Loucy (cell line): ENCODE results near the gene SIRT1.

ENCODE experiments used
- H2AFZ ChIP-seq: fragments of 200-600 bp; sonication (generic); 2 replicates; pipeline ENCODE4 v1.6.0; 2016; ENCODE audit warnings: antibody characterized with exemption, mild to moderate bottlenecking, low read length, moderate library complexity
- H3F3A ChIP-seq: fragments of 200-600 bp; 2 replicates; pipeline ENCODE4 v1.6.0; 2016; ENCODE audit warnings: antibody characterized with exemption, low read depth, mild to moderate bottlenecking
- H3K27me3 ChIP-seq: fragments of 200-600 bp; sonication (generic); 2 replicates; pipeline ENCODE4 v1.6.1; 2014; ENCODE audit warnings: low read length, mild to moderate bottlenecking; ENCODE audit not compliant: insufficient read depth, poor library complexity, severe bottlenecking
- H3K36me3 ChIP-seq: fragments of 200-600 bp; sonication (generic); 2 replicates; pipeline ENCODE4 v1.6.1; 2016; ENCODE audit warnings: low read length; ENCODE audit not compliant: insufficient read depth
- H3K4me1 ChIP-seq: fragments of 200-600 bp; sonication (generic); 2 replicates; pipeline ENCODE4 v1.5.1; 2014; ENCODE audit warnings: low read length, mild to moderate bottlenecking; ENCODE audit not compliant: insufficient read depth, poor library complexity, severe bottlenecking
- H3K4me2 ChIP-seq: fragments of 200-600 bp; sonication (generic); 2 replicates; pipeline ENCODE4 v1.6.0; 2014; ENCODE audit warnings: antibody characterized with exemption, low read length, low read depth, mild to moderate bottlenecking; ENCODE audit not compliant: poor library complexity, severe bottlenecking
- H3K4me3 ChIP-seq: fragments of 200-600 bp; sonication (generic); 2 replicates; pipeline ENCODE4 v1.5.1; 2014; ENCODE audit warnings: low read length, mild to moderate bottlenecking, mixed read lengths; ENCODE audit not compliant: poor library complexity, severe bottlenecking
- H3K79me2 ChIP-seq: fragments of 200-600 bp; sonication (generic); 2 replicates; pipeline ENCODE4 v1.6.1; 2014; ENCODE audit warnings: low read length; ENCODE audit not compliant: insufficient read depth
- H3K9ac ChIP-seq: fragments of 200-600 bp; sonication (generic); 2 replicates; pipeline ENCODE4 v1.6.0; 2014; ENCODE audit warnings: mild to moderate bottlenecking, low read depth, low read length, moderate library complexity; ENCODE audit not compliant: poor library complexity, severe bottlenecking
- H3K9me2 ChIP-seq: fragments of 200-600 bp; sonication (generic); replicated peaks from 2 replicates; pipeline ENCODE4 v1.6.1; 2016; ENCODE audit warnings: low read depth, low read length, mixed read lengths
- H3K9me3 ChIP-seq: fragments of 200-600 bp; sonication (generic); 2 replicates; pipeline ENCODE4 v1.6.1; 2014; ENCODE audit warnings: mild to moderate bottlenecking, antibody characterized with exemption, low read length, low read depth; ENCODE audit not compliant: insufficient read depth
- H4K20me1 ChIP-seq: fragments of 200-600 bp; sonication (generic); 2 replicates; pipeline ENCODE4 v1.6.0; 2014; ENCODE audit warnings: antibody characterized with exemption, low read length, mild to moderate bottlenecking; ENCODE audit not compliant: insufficient read depth, poor library complexity, severe bottlenecking
- EZH2phosphoT487 ChIP-seq: fragments of 200-600 bp; IDR thresholded peaks from 2 replicates; pipeline ENCODE4 v1.6.1; 2018; ENCODE audit warnings: antibody characterized with exemption, mild to moderate bottlenecking, moderate library complexity, borderline replicate concordance
- TF ChIP-seq, protein P1 (sequence below): fragments of 200-600 bp; sonication (generic); conservative IDR thresholded peaks from 2 replicates; pipeline ENCODE4 v1.5.1; 2014; ENCODE audit warnings: mild to moderate bottlenecking, antibody characterized with exemption, low read length

The SIRT1 gene

DNA sequence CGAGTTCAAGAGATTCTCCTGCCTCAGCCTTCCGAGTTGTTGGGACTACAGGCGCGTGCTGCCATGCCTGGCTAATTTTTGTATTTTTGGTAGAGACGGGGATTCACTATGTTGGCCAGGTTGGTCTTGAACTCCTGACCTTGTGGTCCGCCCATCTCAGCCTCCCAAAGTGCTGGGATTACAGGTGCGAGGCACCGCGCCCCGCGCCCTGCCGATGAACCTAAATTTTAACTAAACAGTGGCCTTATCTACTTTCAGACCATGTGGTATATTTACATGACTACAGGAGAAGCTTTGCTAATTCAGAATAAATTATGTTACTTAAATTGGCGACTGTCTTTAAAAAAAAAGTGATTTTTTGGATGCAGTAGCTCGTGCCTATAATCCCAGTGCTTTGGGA is 9.2 kb downstream of the SIRT1 start:
- H3K9me2 ChIP-seq: no peaks in the 10 kb centered on the region
- peaks cover 49% of the 10 kb centered on the region for H3K36me3 ChIP-seq
- H3F3A ChIP-seq: no peaks in the 10 kb centered on the region
- TF ChIP-seq EZH2phosphoT487: no peak
- TF ChIP-seq, protein P1, sequence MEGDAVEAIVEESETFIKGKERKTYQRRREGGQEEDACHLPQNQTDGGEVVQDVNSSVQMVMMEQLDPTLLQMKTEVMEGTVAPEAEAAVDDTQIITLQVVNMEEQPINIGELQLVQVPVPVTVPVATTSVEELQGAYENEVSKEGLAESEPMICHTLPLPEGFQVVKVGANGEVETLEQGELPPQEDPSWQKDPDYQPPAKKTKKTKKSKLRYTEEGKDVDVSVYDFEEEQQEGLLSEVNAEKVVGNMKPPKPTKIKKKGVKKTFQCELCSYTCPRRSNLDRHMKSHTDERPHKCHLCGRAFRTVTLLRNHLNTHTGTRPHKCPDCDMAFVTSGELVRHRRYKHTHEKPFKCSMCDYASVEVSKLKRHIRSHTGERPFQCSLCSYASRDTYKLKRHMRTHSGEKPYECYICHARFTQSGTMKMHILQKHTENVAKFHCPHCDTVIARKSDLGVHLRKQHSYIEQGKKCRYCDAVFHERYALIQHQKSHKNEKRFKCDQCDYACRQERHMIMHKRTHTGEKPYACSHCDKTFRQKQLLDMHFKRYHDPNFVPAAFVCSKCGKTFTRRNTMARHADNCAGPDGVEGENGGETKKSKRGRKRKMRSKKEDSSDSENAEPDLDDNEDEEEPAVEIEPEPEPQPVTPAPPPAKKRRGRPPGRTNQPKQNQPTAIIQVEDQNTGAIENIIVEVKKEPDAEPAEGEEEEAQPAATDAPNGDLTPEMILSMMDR: no peak
- H2AFZ ChIP-seq: no peak overlapping the region
- H3K4me2 ChIP-seq: no peak overlapping the region
- no peaks in the 10 kb centered on the region for H3K9me3 ChIP-seq
- H3K4me1 ChIP-seq: peaks cover 24% of the 10 kb centered on the region
- H3K79me2 ChIP-seq: peaks cover 75% of the 10 kb centered on the region
- H3K27me3 ChIP-seq: no peaks in the 10 kb centered on the region
- H4K20me1 ChIP-seq: peaks cover 33% of the 10 kb centered on the region
- H3K4me3 ChIP-seq: no peak overlapping the region
- H3K9ac ChIP-seq: no peak overlapping the region

- H3K9me3 ChIP-seq: no peaks in the 10 kb centered on the region
- no peaks in the 10 kb centered on the region for H3K9me2 ChIP-seq
- no peaks in the 10 kb centered on the region for H3F3A ChIP-seq
- no peaks in the 10 kb centered on the region for H3K4me1 ChIP-seq
- H3K4me3 ChIP-seq: no peak overlapping the region
- H3K4me2 ChIP-seq: no peak overlapping the region
- H3K27me3 ChIP-seq: no peaks in the 10 kb centered on the region
- TF ChIP-seq, protein P1: no peak
- TF ChIP-seq EZH2phosphoT487: no peak
- H3K9ac ChIP-seq: no peak overlapping the region
- no peaks in the 10 kb centered on the region for H4K20me1 ChIP-seq
- peaks cover 47% of the 10 kb centered on the region for H3K79me2 ChIP-seq
- H2AFZ ChIP-seq: no peak overlapping the region
- H3K36me3 ChIP-seq: peaks cover 50% of the 10 kb centered on the region
Measured at GRCh38 chr10:67903581-67903980, 19.1 kb downstream of the SIRT1 start.

GRCh38 chr10:67912331-67912946 is 28.0 kb downstream of the SIRT1 start:
- TF ChIP-seq, protein P1: no peak
- no peak for TF ChIP-seq EZH2phosphoT487
- no peaks in the 10 kb centered on the region for H4K20me1 ChIP-seq
- no peaks in the 10 kb centered on the region for H3F3A ChIP-seq
- H3K4me3 ChIP-seq: no peak overlapping the region
- no peaks in the 10 kb centered on the region for H3K9me2 ChIP-seq
- peaks cover 90% of the 10 kb centered on the region for H3K36me3 ChIP-seq
- no peaks in the 10 kb centered on the region for H3K79me2 ChIP-seq
- H3K27me3 ChIP-seq: no peaks in the 10 kb centered on the region
- no peaks in the 10 kb centered on the region for H3K9me3 ChIP-seq
- no peak overlapping the region for H3K4me2 ChIP-seq
- no peak overlapping the region for H3K9ac ChIP-seq
- H3K4me1 ChIP-seq: no peaks in the 10 kb centered on the region
- H2AFZ ChIP-seq: no peak overlapping the region
